KMS-11 (cell line): ENCODE data around the gene CHCHD6.

ENCODE experiments used
- H2AFZ ChIP-seq: fragments of 200-600 bp; sonication (generic); 2 replicates; pipeline ENCODE4 v1.6.1; 2016; ENCODE audit warnings: antibody characterized with exemption, mixed run types, low read depth
- H3K27ac ChIP-seq: fragments of 200-600 bp; sonication (generic); 2 replicates; pipeline ENCODE4 v1.6.1; 2016; ENCODE audit warnings: mild to moderate bottlenecking, mixed run types
- H3K27me3 ChIP-seq: fragments of 200-600 bp; sonication (generic); 2 replicates; pipeline ENCODE4 v1.6.1; 2017; ENCODE audit warnings: mild to moderate bottlenecking, low read depth, mixed run types, moderate library complexity; ENCODE audit not compliant: insufficient read depth
- H3K36me3 ChIP-seq: fragments of 200-600 bp; sonication (generic); 2 replicates; pipeline ENCODE4 v1.6.1; 2017; ENCODE audit warnings: mild to moderate bottlenecking, mixed run types; ENCODE audit not compliant: insufficient read depth
- H3K4me1 ChIP-seq: fragments of 200-600 bp; sonication (generic); 2 replicates; pipeline ENCODE4 v1.6.1; 2016; ENCODE audit warnings: mild to moderate bottlenecking, low read depth, mixed run types; ENCODE audit not compliant: poor library complexity, severe bottlenecking
- H3K4me2 ChIP-seq: fragments of 200-600 bp; sonication (generic); 2 replicates; pipeline ENCODE4 v1.7.0; 2016; ENCODE audit warnings: mild to moderate bottlenecking, mixed run types
- H3K4me3 ChIP-seq: fragments of 200-600 bp; sonication (generic); IDR thresholded peaks from 2 replicates; pipeline ENCODE4 v1.6.1; 2017; ENCODE audit warnings: low read depth, low read length, mixed read lengths; ENCODE audit not compliant: insufficient read depth
- H3K79me2 ChIP-seq: fragments of 200-600 bp; sonication (generic); 2 replicates; pipeline ENCODE4 v1.6.1; 2016; ENCODE audit warnings: low read depth, mixed run types; ENCODE audit not compliant: insufficient read depth
- H3K9ac ChIP-seq: fragments of 200-600 bp; sonication (generic); 2 replicates; pipeline ENCODE4 v1.6.1; 2016; ENCODE audit warnings: mild to moderate bottlenecking, mixed run types
- H4K20me1 ChIP-seq: fragments of 200-600 bp; sonication (generic); 2 replicates; pipeline ENCODE4 v1.6.1; 2016; ENCODE audit warnings: mild to moderate bottlenecking, mixed run types; ENCODE audit not compliant: insufficient read depth
- TF ChIP-seq, protein P1 (sequence below): fragments of 200-600 bp; sonication (generic); conservative IDR thresholded peaks from 2 replicates; pipeline ENCODE4 v1.6.1; 2017; ENCODE audit warnings: low read depth, mild to moderate bottlenecking, antibody characterized with exemption, low read length, moderate library complexity, mixed read lengths

Gene CHCHD6

DNA sequence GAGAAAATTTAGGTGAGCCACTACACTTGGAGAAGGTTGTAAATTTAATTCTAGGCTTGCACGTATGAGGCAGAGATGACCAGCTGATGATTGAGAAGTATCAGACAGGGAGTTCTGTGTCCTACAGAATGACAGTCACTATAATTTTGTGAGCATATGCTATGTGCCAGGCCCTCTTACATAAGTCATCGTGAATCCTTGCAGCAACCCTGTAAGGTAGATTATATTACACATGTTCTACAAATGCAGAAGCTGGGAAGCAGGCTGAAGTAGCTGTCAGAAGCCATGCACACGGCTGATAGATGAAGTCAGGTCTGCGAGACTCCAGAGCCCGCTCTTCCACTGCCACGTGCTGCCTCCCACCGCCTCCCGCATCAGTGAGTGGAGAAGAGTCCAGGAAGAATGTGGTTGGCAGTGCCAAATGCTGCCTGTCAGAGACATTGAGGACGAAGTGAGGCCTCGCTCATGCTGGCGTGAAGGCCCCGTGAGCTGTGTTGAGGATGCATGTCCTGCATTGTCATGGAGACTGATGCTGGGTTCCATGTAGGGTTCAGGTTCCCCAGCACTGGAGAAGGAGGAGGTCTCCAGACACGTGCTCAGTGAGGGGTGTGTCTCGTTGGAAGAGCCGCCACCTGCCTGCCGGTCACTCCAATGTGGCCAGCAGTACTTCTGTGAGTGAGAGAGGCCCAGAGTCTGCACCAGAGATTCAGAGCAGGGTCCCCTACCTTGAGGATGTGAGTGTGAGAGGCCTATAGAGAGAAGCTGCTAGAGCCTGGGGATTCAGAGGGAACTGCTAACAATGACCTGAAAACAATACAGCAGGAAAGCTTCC lies 155.6 kb downstream of the CHCHD6 start:
- no peak overlapping the region for H3K27ac ChIP-seq
- no peak overlapping the region for H3K4me2 ChIP-seq
- no peaks in the 10 kb centered on the region for H3K79me2 ChIP-seq
- no peak overlapping the region for H3K4me3 ChIP-seq
- H2AFZ ChIP-seq: no peak overlapping the region
- H3K27me3 ChIP-seq: no peaks in the 10 kb centered on the region
- no peaks in the 10 kb centered on the region for H4K20me1 ChIP-seq
- TF ChIP-seq, protein P1, sequence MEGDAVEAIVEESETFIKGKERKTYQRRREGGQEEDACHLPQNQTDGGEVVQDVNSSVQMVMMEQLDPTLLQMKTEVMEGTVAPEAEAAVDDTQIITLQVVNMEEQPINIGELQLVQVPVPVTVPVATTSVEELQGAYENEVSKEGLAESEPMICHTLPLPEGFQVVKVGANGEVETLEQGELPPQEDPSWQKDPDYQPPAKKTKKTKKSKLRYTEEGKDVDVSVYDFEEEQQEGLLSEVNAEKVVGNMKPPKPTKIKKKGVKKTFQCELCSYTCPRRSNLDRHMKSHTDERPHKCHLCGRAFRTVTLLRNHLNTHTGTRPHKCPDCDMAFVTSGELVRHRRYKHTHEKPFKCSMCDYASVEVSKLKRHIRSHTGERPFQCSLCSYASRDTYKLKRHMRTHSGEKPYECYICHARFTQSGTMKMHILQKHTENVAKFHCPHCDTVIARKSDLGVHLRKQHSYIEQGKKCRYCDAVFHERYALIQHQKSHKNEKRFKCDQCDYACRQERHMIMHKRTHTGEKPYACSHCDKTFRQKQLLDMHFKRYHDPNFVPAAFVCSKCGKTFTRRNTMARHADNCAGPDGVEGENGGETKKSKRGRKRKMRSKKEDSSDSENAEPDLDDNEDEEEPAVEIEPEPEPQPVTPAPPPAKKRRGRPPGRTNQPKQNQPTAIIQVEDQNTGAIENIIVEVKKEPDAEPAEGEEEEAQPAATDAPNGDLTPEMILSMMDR: no peak
- H3K4me1 ChIP-seq: no peaks in the 10 kb centered on the region
- H3K9ac ChIP-seq: no peak overlapping the region
- no peaks in the 10 kb centered on the region for H3K36me3 ChIP-seq

- Histone ChIP-seq H3K27ac (no peak overlapping the region), H2AFZ (no peak overlapping the region), H3K9ac (no peak overlapping the region), H3K4me1 (peaks cover 10% of the 10 kb centered on the region), H4K20me1 (no peaks in the 10 kb centered on the region), H3K36me3 (no peaks in the 10 kb centered on the region), H3K4me2 (no peak overlapping the region), H3K27me3 (no peaks in the 10 kb centered on the region), H3K4me3 (no peak overlapping the region), H3K79me2 (no peaks in the 10 kb centered on the region)
- TF ChIP-seq, protein P1: no peak
These were observed 161.7 kb downstream of the CHCHD6 start for GRCh38 chr3:126865736-126866135.

DNA sequence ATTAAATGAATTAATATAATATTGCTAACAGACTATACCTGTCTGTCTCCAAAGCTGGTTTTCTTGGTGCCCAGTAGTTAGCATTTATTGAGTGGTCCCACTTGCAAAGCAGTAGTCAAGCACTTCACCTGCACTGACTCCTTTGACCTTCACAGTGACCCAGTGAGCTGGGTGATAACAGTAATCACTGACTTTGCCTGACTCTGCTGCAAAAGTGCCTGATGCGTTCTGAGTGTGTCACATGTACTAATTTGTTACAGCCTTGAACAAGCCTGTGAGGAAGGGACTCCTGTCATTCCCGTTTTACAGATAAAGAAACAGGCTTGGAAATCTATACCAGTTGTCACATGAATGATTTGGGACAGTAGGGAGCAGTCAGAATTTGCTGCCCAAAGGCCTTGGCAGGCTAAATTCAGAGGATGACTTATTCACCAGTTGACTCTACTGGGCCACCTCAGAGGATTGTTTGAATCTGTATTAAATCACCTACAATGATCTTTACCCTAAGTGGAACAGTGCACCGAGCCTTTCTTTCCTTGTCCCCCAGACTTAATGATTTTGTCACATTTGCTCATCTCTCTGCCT lies 162.2 kb downstream of the CHCHD6 start:
- Histone ChIP-seq H3K9ac (no peak overlapping the region), H3K36me3 (no peaks in the 10 kb centered on the region)

GRCh38 chr3:126867190-126867862 lies 163.3 kb downstream of the CHCHD6 start:
- H2AFZ ChIP-seq: no peak overlapping the region
- no peak overlapping the region for H3K4me3 ChIP-seq
- no peaks in the 10 kb centered on the region for H3K36me3 ChIP-seq
- H4K20me1 ChIP-seq: no peaks in the 10 kb centered on the region
- H3K4me1 ChIP-seq: peaks cover 10% of the 10 kb centered on the region
- H3K4me2 ChIP-seq: no peak overlapping the region
- no peak overlapping the region for H3K9ac ChIP-seq
- H3K27me3 ChIP-seq: no peaks in the 10 kb centered on the region
- H3K27ac ChIP-seq: no peak overlapping the region
- TF ChIP-seq, protein P1: no peak
- no peaks in the 10 kb centered on the region for H3K79me2 ChIP-seq

More for the DNA sequence above, 162.2 kb downstream of the CHCHD6 start:
- H3K4me1 ChIP-seq: peaks cover 10% of the 10 kb centered on the region
- no peaks in the 10 kb centered on the region for H3K79me2 ChIP-seq
- H4K20me1 ChIP-seq: no peaks in the 10 kb centered on the region
- H3K4me2 ChIP-seq: no peak overlapping the region
- no peaks in the 10 kb centered on the region for H3K27me3 ChIP-seq
- TF ChIP-seq, protein P1: no peak
- no peak overlapping the region for H3K27ac ChIP-seq
- H3K4me3 ChIP-seq: no peak overlapping the region
- H2AFZ ChIP-seq: no peak overlapping the region
